GM21515 (cell line): Measurements from ENCODE around the gene HIPK4.

Experiments
- ATAC-seq: cut with Tn5 transposase; IDR thresholded peaks from one replicate; pipeline ENCODE4 v1.9.1; 2021; ENCODE audit not compliant: unreplicated experiment

HIPK4 gene

GRCh38 chr19:40367577-40368434, 22.2 kb downstream of the HIPK4 start:
- no peak for ATAC-seq

- no peak for ATAC-seq
Observed at GRCh38 chr19:40366697-40367561, 23.1 kb downstream of the HIPK4 start.

GRCh38 chr19:40365613-40366401, 24.2 kb downstream of the HIPK4 start:
- no peak for ATAC-seq

- no peak for ATAC-seq
Observed at GRCh38 chr19:40365010-40365409, 25.0 kb downstream of the HIPK4 start.

GRCh38 chr19:40363069-40363468, 26.9 kb downstream of the HIPK4 start:
- ATAC-seq: no peak

- ATAC-seq: no peak
Observed at GRCh38 chr19:40362160-40362559, 27.8 kb downstream of the HIPK4 start.

- ATAC-seq: no peak
Observed at GRCh38 chr19:40360708-40361241, 29.2 kb downstream of the HIPK4 start.

GRCh38 chr19:40360020-40360707, 29.8 kb downstream of the HIPK4 start:
- no peak for ATAC-seq

- no peak for ATAC-seq
Observed at GRCh38 chr19:40358773-40359172, 31.2 kb downstream of the HIPK4 start.

GRCh38 chr19:40357640-40358039, 32.3 kb downstream of the HIPK4 start:
- ATAC-seq: no peak

- ATAC-seq: no peak
Observed at GRCh38 chr19:40356681-40357595, 33.0 kb downstream of the HIPK4 start.

GRCh38 chr19:40355975-40356680, 33.9 kb downstream of the HIPK4 start:
- ATAC-seq: no peak

GRCh38 chr19:40348961-40349507, 40.9 kb downstream of the HIPK4 start:
- ATAC-seq: peak; percentile 1

GRCh38 chr19:40348125-40348913, 41.7 kb downstream of the HIPK4 start, which contains the start of the genes C19orf47 and PLD3:
C19orf47 (minus strand) TSS chr19:40348397; CDS start chr19:40341857, 6,540 bp downstream.
PLD3 (plus strand) TSS chr19:40348695; CDS start chr19:40366484, 17,789 bp downstream.
- peak; percentile 92 for ATAC-seq

- ATAC-seq: no peak
Observed at GRCh38 chr19:40344422-40344821, 45.6 kb downstream of the HIPK4 start.

GRCh38 chr19:40342644-40343311, 47.2 kb downstream of the HIPK4 start:
- ATAC-seq: no peak
